Cardiac muscle cell (in vitro differentiated cells and primary cell): Measurements from ENCODE around the gene SPRED2. TPM values are rescaled to one million over a fixed set of nuclear protein-coding genes. Genes with fewer than 3 reads are reported as not detected.

Experiments used
- DNase-seq, 2 donors: peaks; one replicate each; pipeline versions ENCODE4 v3.0.0 to v3.0.0-alpha.2; 2010 to 2017; ENCODE audit warnings: low read depth in 1 of 2, low spot score in 1 of 2
- H3K27ac ChIP-seq: fragments of 200-600 bp; sonication (generic); 2 replicates; pipeline ENCODE4 v1.5.1; 2016
- H3K27me3 ChIP-seq: fragments of 200-600 bp; sonication (generic); 2 replicates; pipeline ENCODE4 v1.6.0; 2016; ENCODE audit warnings: control low read depth
- H3K36me3 ChIP-seq: fragments of 200-600 bp; sonication (generic); 2 replicates; pipeline ENCODE4 v1.5.1; 2016; ENCODE audit warnings: control low read depth
- H3K4me1 ChIP-seq: fragments of 200-600 bp; sonication (generic); 2 replicates; pipeline ENCODE4 v1.8.1; 2017; ENCODE audit warnings: low read depth, mild to moderate bottlenecking, mixed run types
- H3K4me3 ChIP-seq: fragments of 200-600 bp; sonication (generic); 2 replicates; pipeline ENCODE4 v1.5.1; 2016; ENCODE audit warnings: mild to moderate bottlenecking
- H3K9me3 ChIP-seq: fragments of 200-600 bp; sonication (generic); 2 replicates; pipeline ENCODE4 v1.5.1; 2017; ENCODE audit warnings: low read depth, mild to moderate bottlenecking, control low read depth
- CTCF ChIP-seq: IDR thresholded peaks from 2 replicates; pipeline ENCODE4 v1.5.1; 2012; ENCODE audit warnings: low read depth, mild to moderate bottlenecking, low read length
- polyA plus RNA-seq: library from polyadenylated mRNA; unstranded; fragments of >200 nt; fragmentation: Nextera tagmentation; extraction: Ambion mirVana; gene quantifications from 2 replicates; pipeline ENCODE4 v1.2.1, GENCODE V29; 2016
- total RNA-seq: library from RNA; depleted of rRNA; stranded (reverse); fragments of >200 nt; gene quantifications from 2 replicates; pipeline ENCODE4 v1.2.3, GENCODE V29; 2016

SPRED2 gene
- total and polyA plus RNA-seq, 2 experiments from 2014 or later: 11.7 to 18.9 TPM

- H3K9me3 ChIP-seq: no peaks in the 10 kb centered on the region
- H3K27me3 ChIP-seq: no peaks in the 10 kb centered on the region
- H3K4me3 ChIP-seq: no peak overlapping the region
- TF ChIP-seq CTCF: no peak
- DNase-seq: no peak
- no peaks in the 10 kb centered on the region for H3K36me3 ChIP-seq
- H3K27ac ChIP-seq: no peak overlapping the region
- H3K4me1 ChIP-seq: no peaks in the 10 kb centered on the region
Observed at GRCh38 chr2:65326276-65326675, 106.1 kb downstream of the SPRED2 start.

GRCh38 chr2:65325066-65325465, 107.3 kb downstream of the SPRED2 start:
- H3K4me1 ChIP-seq: no peaks in the 10 kb centered on the region
- no peaks in the 10 kb centered on the region for H3K27me3 ChIP-seq
- H3K36me3 ChIP-seq: no peaks in the 10 kb centered on the region
- no peak for DNase-seq
- TF ChIP-seq CTCF: no peak
- no peak overlapping the region for H3K27ac ChIP-seq
- H3K4me3 ChIP-seq: no peak overlapping the region
- no peaks in the 10 kb centered on the region for H3K9me3 ChIP-seq

GRCh38 chr2:65320946-65321345, 111.5 kb downstream of the SPRED2 start:
- no peaks in the 10 kb centered on the region for H3K27me3 ChIP-seq
- no peak for DNase-seq
- H3K36me3 ChIP-seq: peaks cover 1% of the 10 kb centered on the region
- no peak for TF ChIP-seq CTCF
- H3K4me1 ChIP-seq: no peaks in the 10 kb centered on the region
- H3K4me3 ChIP-seq: no peak overlapping the region
- no peak overlapping the region for H3K27ac ChIP-seq
- H3K9me3 ChIP-seq: no peaks in the 10 kb centered on the region

- DNase-seq: peak in 1 of 2 donors; percentile 84
- no peak overlapping the region for H3K4me3 ChIP-seq
- H3K36me3 ChIP-seq: peaks cover 6% of the 10 kb centered on the region
Observed at GRCh38 chr2:65320042-65320725, 112.2 kb downstream of the SPRED2 start.

GRCh38 chr2:65319674-65320041, 112.7 kb downstream of the SPRED2 start:
- no peaks in the 10 kb centered on the region for H3K4me1 ChIP-seq
- no peak overlapping the region for H3K27ac ChIP-seq
- H3K27me3 ChIP-seq: no peaks in the 10 kb centered on the region
- peaks cover 6% of the 10 kb centered on the region for H3K36me3 ChIP-seq
- H3K9me3 ChIP-seq: no peaks in the 10 kb centered on the region
- H3K4me3 ChIP-seq: no peak overlapping the region
- TF ChIP-seq CTCF: no peak
- no peak for DNase-seq

More at GRCh38 chr2:65320042-65320725, 112.2 kb downstream of the SPRED2 start:
- TF ChIP-seq CTCF: peak; percentile 60
- Histone ChIP-seq H3K27me3 (no peaks in the 10 kb centered on the region), H3K27ac (no peak overlapping the region), H3K4me1 (no peaks in the 10 kb centered on the region), H3K9me3 (no peaks in the 10 kb centered on the region)
